ENCODE results near the gene RNF157. TPM values are rescaled to one million over a fixed set of nuclear protein-coding genes. Genes with fewer than 3 reads are reported as not detected.

The RNF157 gene
- total and polyA plus RNA-seq, 9 of the 15 experiments (the other 6 are each of a cell fraction or from before 2014, with no cell fraction given) = 8.1 to 31.7 (median 20.8) TPM

DNA sequence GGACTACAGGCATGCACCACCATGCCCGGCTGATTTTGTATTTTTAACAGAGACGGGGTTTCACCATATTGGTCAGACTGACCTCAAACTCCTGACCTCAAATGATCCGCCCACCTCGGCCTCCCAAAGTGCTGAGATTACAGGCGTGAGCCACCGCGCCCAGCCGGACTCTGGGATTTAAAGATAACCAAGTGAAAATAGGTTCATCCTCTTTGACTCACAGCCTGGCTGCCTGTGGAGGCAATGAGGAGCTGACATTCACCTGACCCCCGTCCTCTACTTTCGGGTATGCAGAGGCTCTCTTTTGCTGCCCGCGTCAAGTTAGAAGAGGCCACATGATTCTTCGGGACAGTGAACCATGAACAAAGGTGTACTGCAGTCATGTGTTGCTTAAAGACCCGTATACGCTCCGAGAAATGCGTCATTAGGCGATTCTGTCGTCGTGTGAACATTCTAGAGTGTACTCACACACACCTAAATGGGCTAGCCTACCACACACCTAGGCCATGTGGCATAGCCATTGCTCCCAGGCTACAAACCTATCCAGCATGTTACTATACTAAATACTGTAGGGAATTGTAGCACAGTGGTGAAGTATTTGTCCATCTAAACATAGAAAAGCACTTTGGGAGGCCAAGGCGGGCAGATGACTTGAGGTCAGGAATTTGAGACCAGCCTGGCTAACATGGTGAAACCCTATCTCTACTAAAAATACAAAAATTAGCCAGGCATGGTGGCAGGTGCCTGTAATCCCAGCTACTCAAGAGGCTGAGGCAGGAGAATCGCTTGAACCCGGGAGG is 12.9 kb upstream of the RNF157 start (continued):
- TF ChIP-seq, protein P1, sequence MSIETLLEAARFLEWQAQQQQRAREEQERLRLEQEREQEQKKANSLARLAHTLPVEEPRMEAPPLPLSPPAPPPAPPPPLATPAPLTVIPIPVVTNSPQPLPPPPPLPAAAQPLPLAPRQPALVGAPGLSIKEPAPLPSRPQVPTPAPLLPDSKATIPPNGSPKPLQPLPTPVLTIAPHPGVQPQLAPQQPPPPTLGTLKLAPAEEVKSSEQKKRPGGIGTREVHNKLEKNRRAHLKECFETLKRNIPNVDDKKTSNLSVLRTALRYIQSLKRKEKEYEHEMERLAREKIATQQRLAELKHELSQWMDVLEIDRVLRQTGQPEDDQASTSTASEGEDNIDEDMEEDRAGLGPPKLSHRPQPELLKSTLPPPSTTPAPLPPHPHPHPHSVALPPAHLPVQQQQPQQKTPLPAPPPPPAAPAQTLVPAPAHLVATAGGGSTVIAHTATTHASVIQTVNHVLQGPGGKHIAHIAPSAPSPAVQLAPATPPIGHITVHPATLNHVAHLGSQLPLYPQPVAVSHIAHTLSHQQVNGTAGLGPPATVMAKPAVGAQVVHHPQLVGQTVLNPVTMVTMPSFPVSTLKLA (conservative IDR thresholded peaks at IDR 0.05) = 0 out of 4 replicates have a peak, but pooled peaks of 1 of the 2 experiments have one; percentile 33
- peak; percentile 92 for TF ChIP-seq CBFA2T3 (IDR thresholded peaks at IDR 0.05)
- TF ChIP-seq, protein P2, sequence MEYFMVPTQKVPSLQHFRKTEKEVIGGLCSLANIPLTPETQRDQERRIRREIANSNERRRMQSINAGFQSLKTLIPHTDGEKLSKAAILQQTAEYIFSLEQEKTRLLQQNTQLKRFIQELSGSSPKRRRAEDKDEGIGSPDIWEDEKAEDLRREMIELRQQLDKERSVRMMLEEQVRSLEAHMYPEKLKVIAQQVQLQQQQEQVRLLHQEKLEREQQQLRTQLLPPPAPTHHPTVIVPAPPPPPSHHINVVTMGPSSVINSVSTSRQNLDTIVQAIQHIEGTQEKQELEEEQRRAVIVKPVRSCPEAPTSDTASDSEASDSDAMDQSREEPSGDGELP (CRISPR knock-in tag; IDR thresholded peaks at IDR 0.05; ENCODE audit: borderline replicate concordance) = peak; percentile 62; the same call in 1 of the 2 replicates
- TF ChIP-seq TCF3 (CRISPR knock-in tag; IDR thresholded peaks at IDR 0.05) = peak; percentile 71
- TF ChIP-seq TRIM24 (IDR thresholded peaks at IDR 0.05) = peak; percentile 40 to 73
- TF ChIP-seq BCOR (IDR thresholded peaks at IDR 0.05) = peak; percentile 76; the same call in 1 of the 2 replicates
- 0 out of 2 replicates have a peak, but pooled peaks have one; percentile 45 for TF ChIP-seq NCOA1 (IDR thresholded peaks at IDR 0.05; ENCODE audit: low read depth)
- TF ChIP-seq TAL1 (IDR thresholded peaks at IDR 0.05) = peak; percentile 62
- TF ChIP-seq CTBP1 (IDR thresholded peaks at IDR 0.05; ENCODE audit: borderline replicate concordance) = peak; percentile 17; the same call in 1 of the 2 replicates
- peak; percentile 69 for TF ChIP-seq DPF2 (IDR thresholded peaks at IDR 0.05)
